HCT116 (cell line): ENCODE measurements around the gene NAXE. TPM values are rescaled to one million over a fixed set of nuclear protein-coding genes. Genes with fewer than 3 reads are reported as not detected.

Experiments used
- ATAC-seq: fragments of 200-7000 bp; cut with Tn5 transposase; 2 replicates; pipeline ENCODE4 v1.9.1; 2020; ENCODE audit warnings: mild to moderate bottlenecking, moderate library complexity
- BruUV-seq: library from RNA; stranded (reverse); fragments of 400-500 nt; replicated peaks from 2 replicates; lab custom pipeline; 2021; lab: Mats Ljungman, UMichigan
- CTCF ChIA-PET: fragments of 300-600 bp; sonication (Branson Sonifier 250); formaldehyde crosslinking; loops from one replicate; lab custom pipeline; 2021; ENCODE audit warnings: antibody characterized with exemption; lab: Charles Lee
- POLR2A ChIA-PET: fragments of 300-600, 350-600 bp; sonication (Branson Sonifier 250); formaldehyde crosslinking; loops from one replicate; lab custom pipeline; 2021; ENCODE audit warnings: antibody characterized with exemption; lab: Charles Lee
- RAD21 ChIA-PET, 2 experiments: fragments of 300-600 bp; sonication (Branson Sonifier 250); formaldehyde crosslinking; loops; one replicate each; lab custom pipeline; 2023; ENCODE audit warnings: low total read pairs in 2 of 2; ENCODE audit not compliant: uncharacterized antibody in 2 of 2, unreplicated experiment in 2 of 2, low non-redundant PET in 1 of 2; lab: Charles Lee
- DNase-seq: peaks from one replicate; pipeline ENCODE4 v3.0.0-alpha.2; 2010; ENCODE audit warnings: low read depth, low spot score
- H2AFZ ChIP-seq: fragments of 200-600 bp; shearing (Covaris generic), sonication (generic); 2 replicates; pipeline ENCODE4 v1.6.1; 2017; ENCODE audit warnings: low read depth, mixed run types, mixed read lengths, antibody characterized with exemption, low read length; ENCODE audit not compliant: poor library complexity, severe bottlenecking
- H3K27ac ChIP-seq: 2 replicates; pipeline ENCODE4 v1.5.1; 2012; ENCODE audit warnings: low read depth, low read length
- H3K27me3 ChIP-seq: fragments of 200-600 bp; sonication (generic); 2 replicates; pipeline ENCODE4 v1.6.1; 2016; ENCODE audit warnings: mixed run types, low read length, mixed read lengths; ENCODE audit not compliant: insufficient read depth
- H3K36me3 ChIP-seq, 2 experiments: fragments of 200-500 bp in 1 of 2; fragments of 200-600 bp in 1 of 2; sonication (Bioruptor generic) in 1 of 2; sonication (generic) in 1 of 2; 2 replicates each; pipeline versions ENCODE4 v1.5.1 to v1.6.1; 2014 to 2016; ENCODE audit warnings: low read length in 2 of 2, inconsistent platforms in 1 of 2, mixed read lengths in 1 of 2, mixed run types in 1 of 2; ENCODE audit not compliant: insufficient read depth in 2 of 2, control insufficient read depth in 1 of 2
- H3K4me1 ChIP-seq, 2 experiments: fragments of 200-600 bp in 1 of 2; sonication (generic) in 1 of 2; 2 replicates each; pipeline versions ENCODE4 v1.5.1 to v1.6.1; 2012 to 2017; ENCODE audit warnings: low read length in 2 of 2, inconsistent platforms in 1 of 2, mild to moderate bottlenecking in 1 of 2, mixed read lengths in 1 of 2, mixed run types in 1 of 2, moderate library complexity in 1 of 2; ENCODE audit not compliant: insufficient read depth in 2 of 2, control insufficient read depth in 1 of 2
- H3K4me2 ChIP-seq: fragments of 200-600 bp; sonication (generic); 2 replicates; pipeline ENCODE4 v1.6.1; 2017; ENCODE audit warnings: mixed run types, low read length, mixed read lengths
- H3K4me3 ChIP-seq, 2 experiments: fragments of 200-600 bp in 1 of 2; sonication (generic) in 1 of 2; replicated peaks in 1 of 2; 2 replicates each; pipeline ENCODE4 v1.5.1; 2011 to 2016; ENCODE audit warnings: low read length in 2 of 2, control low read depth in 1 of 2, low read depth in 1 of 2, mild to moderate bottlenecking in 1 of 2, mixed read lengths in 1 of 2, mixed run types in 1 of 2
- H3K79me2 ChIP-seq: fragments of 200-600 bp; sonication (generic); 2 replicates; pipeline ENCODE4 v1.6.1; 2017; ENCODE audit warnings: mild to moderate bottlenecking, mixed run types, low read length, moderate library complexity, mixed read lengths; ENCODE audit not compliant: insufficient read depth
- H3K9ac ChIP-seq: fragments of 200-600 bp; sonication (generic); 2 replicates; pipeline ENCODE4 v1.6.1; 2016; ENCODE audit warnings: low read length, mixed read lengths
- H3K9me2 ChIP-seq: fragments of 200-600 bp; sonication (generic), shearing (Covaris generic); 2 replicates; pipeline ENCODE4 v1.6.1; 2017; ENCODE audit warnings: mixed run types, mild to moderate bottlenecking, moderate library complexity; ENCODE audit not compliant: insufficient read depth
- H3K9me3 ChIP-seq, 2 experiments: fragments of 200-500 bp in 1 of 2; fragments of 200-600 bp in 1 of 2; sonication (Bioruptor generic) in 1 of 2; sonication (generic) in 1 of 2; 2 replicates each; pipeline ENCODE4 v1.6.1; 2014 to 2017; ENCODE audit warnings: low read length in 2 of 2, mixed read lengths in 2 of 2, inconsistent platforms in 1 of 2, low read depth in 1 of 2, mild to moderate bottlenecking in 1 of 2, mixed run types in 1 of 2, moderate library complexity in 1 of 2; ENCODE audit not compliant: control insufficient read depth in 1 of 2, insufficient read depth in 1 of 2
- H4K20me1 ChIP-seq: fragments of 200-600 bp; sonication (generic), shearing (Covaris generic); 2 replicates; pipeline ENCODE4 v1.6.1; 2017; ENCODE audit warnings: mixed run types, mild to moderate bottlenecking, moderate library complexity; ENCODE audit not compliant: insufficient read depth
- ATF3 ChIP-seq: IDR thresholded peaks from 2 replicates; pipeline ENCODE4 v1.6.1; 2012
- CBX3 ChIP-seq: IDR thresholded peaks from 2 replicates; pipeline ENCODE4 v1.6.1; 2012; ENCODE audit warnings: low read depth
- CEBPB ChIP-seq: IDR thresholded peaks from 2 replicates; pipeline ENCODE4 v1.6.1; 2012; ENCODE audit warnings: low read depth
- EGR1 ChIP-seq: IDR thresholded peaks from 2 replicates; pipeline ENCODE4 v1.6.1; 2012; ENCODE audit warnings: low read depth
- ELF1 ChIP-seq: IDR thresholded peaks from 2 replicates; pipeline ENCODE4 v1.6.1; 2012; ENCODE audit warnings: low read depth, borderline replicate concordance
- JUND ChIP-seq: IDR thresholded peaks from 2 replicates; pipeline ENCODE4 v1.6.1; 2012
- POLR2A ChIP-seq: IDR thresholded peaks from 2 replicates; pipeline ENCODE4 v1.7.0; 2011; ENCODE audit warnings: borderline replicate concordance; ENCODE audit not compliant: insufficient read depth, insufficient read length; ENCODE audit errors: extremely low read depth
- RAD21 ChIP-seq: IDR thresholded peaks from 2 replicates; pipeline ENCODE4 v1.6.1; 2012; ENCODE audit warnings: low read depth, mild to moderate bottlenecking
- SP1 ChIP-seq: IDR thresholded peaks from 2 replicates; pipeline ENCODE4 v1.6.1; 2012; ENCODE audit warnings: low read depth
- TCF7L2 ChIP-seq: IDR thresholded peaks from 2 replicates; pipeline ENCODE4 v1.7.0; 2011; ENCODE audit warnings: borderline replicate concordance, inconsistent platforms; ENCODE audit not compliant: insufficient read depth, insufficient read length; ENCODE audit errors: extremely low read depth
- ZFX ChIP-seq: fragments of 450-650 bp; IDR thresholded peaks from 2 replicates; pipeline ENCODE4 v1.6.1; 2017
- ZNF274 ChIP-seq: fragments of 200-500 bp; sonication (Bioruptor generic); IDR thresholded peaks from 2 replicates; pipeline ENCODE4 v1.6.1; 2014; ENCODE audit warnings: mild to moderate bottlenecking, low read depth, low read length, inconsistent platforms
- intact Hi-C: fragments of 100-400 bp; cut with micrococcal nuclease; formaldehyde crosslinking; loops from 2 replicates; pipeline ENCODE4 v1.10.0; 2022
- total RNA-seq: library from RNA; stranded (reverse); gene quantifications from one replicate; pipeline ENCODE4 v1.2.1, GENCODE V29; 2021; ENCODE audit not compliant: unreplicated experiment

Gene NAXE
- total RNA-seq, 1 experiment from 2014 or later, result 139 TPM

GRCh38 chr1:156616463-156616862, 24.9 kb downstream of the NAXE start:
- intact Hi-C loops, result no loop called here
- no peaks in the 10 kb centered on the region for H4K20me1 ChIP-seq
- no peaks in the 10 kb centered on the region for H3K9me2 ChIP-seq
- H3K9me3 ChIP-seq, result no peaks in the 10 kb centered on the region
- no peaks in the 10 kb centered on the region for H3K36me3 ChIP-seq
- H3K4me1 ChIP-seq, result peaks cover 8 to 11% of the 10 kb centered on the region in 2 experiments
- H3K4me3 ChIP-seq, result no peak overlapping the region
- peak overlapping the region; percentile 18; the same call in 1 of the 2 replicates for H3K4me2 ChIP-seq
- no peak overlapping the region for H2AFZ ChIP-seq
- CTCF ChIA-PET, result interaction anchor here (1.1 to 1.6 kb wide), 2 partner anchors 8 to 30 kb away, joined by 3 to 4 read pairs; no protein-coding TSS in a partner anchor
- RAD21 ChIA-PET, result interaction anchor here in 1 of 2 experiments (0.7 kb wide), 1 partner anchor 25 kb away, joined by 3 read pairs; the partner anchor contains the start of gene NAXE
- no peaks in the 10 kb centered on the region for H3K79me2 ChIP-seq
- no peak overlapping the region for H3K27ac ChIP-seq
- no peak overlapping the region for H3K9ac ChIP-seq
- TF ChIP-seq ATF3 (no peak), POLR2A (no peak), RAD21 (no peak), EGR1 (no peak), ZNF274 (no peak), CBX3 (no peak), ZFX (no peak), JUND (no peak), CEBPB (no peak), TCF7L2 (no peak), SP1 (no peak), ELF1 (no peak)
- no TSS peak for BruUV-seq
- H3K27me3 ChIP-seq, result no peaks in the 10 kb centered on the region
- DNase-seq (no peak), ATAC-seq (peak; percentile 37; the same call in 1 of the 2 replicates)
- POLR2A ChIA-PET, result no interaction called here
